ENCODE results near the gene MROH7.

MROH7 gene

GRCh38 chr1:54651608-54652007, 10.0 kb downstream of the MROH7 start:
- DNase-seq (ENCODE audit: low read depth): no peak

- no peak for DNase-seq (ENCODE audit: low read depth)
Measured at GRCh38 chr1:54652168-54652567, 10.6 kb downstream of the MROH7 start.

- DNase-seq (ENCODE audit: low read depth): no peak
Measured at GRCh38 chr1:54653036-54653435, 11.4 kb downstream of the MROH7 start.

DNA sequence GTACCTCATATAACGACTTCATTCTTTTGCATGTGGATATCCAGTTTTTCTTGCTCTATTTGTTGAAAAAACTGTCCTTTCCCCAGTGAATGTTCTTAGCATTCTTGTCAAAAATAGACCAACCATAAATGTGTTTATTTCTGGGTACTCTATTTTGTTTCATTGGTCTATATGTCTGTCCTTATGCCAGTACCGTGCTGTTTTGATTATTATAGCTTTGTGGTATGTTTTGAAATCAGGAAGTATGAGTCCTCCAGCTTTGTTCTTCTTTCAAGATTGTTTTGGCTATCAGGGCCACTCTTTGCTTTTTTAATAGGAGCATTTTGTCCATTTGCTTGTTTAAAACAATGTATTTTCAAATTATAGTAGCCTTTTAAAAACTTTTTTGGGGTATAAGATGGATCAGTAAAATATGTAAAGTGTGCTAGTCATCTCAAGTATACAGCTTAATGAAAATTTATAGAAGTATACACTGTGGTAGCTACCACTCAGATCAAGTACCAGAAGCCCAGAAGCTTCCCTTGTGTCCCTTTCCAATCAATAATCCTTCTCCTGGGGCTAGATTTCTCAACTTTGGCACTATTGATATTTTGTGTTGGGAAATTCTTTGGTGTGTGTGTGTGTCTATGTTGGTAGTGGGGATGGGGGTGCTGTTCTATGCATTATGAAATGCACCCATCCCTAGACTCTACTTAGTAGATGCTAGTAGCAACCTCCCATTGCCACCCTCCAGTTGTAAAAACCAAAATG, 16.8 kb downstream of the MROH7 start:
- DNase-seq (ENCODE audit: low read depth): no peak

DNA sequence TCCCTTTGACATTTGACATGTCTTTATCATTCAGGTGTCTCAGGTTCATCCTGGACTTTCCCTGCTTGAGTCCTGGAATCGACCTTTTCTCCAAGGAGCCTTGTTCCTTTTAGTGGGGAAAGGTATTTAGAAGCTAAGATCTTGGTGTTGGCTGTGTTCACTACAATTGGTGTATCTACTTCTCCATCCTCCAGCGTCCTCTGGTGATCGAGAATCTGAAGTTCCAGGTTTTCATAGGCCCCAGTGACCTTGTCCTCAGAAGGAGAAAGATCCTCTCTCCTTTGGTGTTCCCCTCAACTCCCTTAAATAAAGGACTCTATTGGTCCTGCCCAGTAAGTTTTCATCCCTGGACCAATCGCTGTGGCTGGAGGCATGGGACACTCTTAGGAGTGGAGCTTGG, 22.1 kb downstream of the MROH7 start:
- DNase-seq (ENCODE audit: low read depth): no peak

- no peak for DNase-seq (ENCODE audit: low read depth)
Measured at GRCh38 chr1:54664364-54664763, 22.8 kb downstream of the MROH7 start.

- DNase-seq (ENCODE audit: low read depth): no peak
Measured at GRCh38 chr1:54665852-54666251, 24.3 kb downstream of the MROH7 start.

- DNase-seq (ENCODE audit: low read depth): no peak
Measured at GRCh38 chr1:54666333-54666732, 24.7 kb downstream of the MROH7 start.

GRCh38 chr1:54667797-54668196, 26.2 kb downstream of the MROH7 start:
- DNase-seq (ENCODE audit: low read depth): no peak

GRCh38 chr1:54668567-54668966, 27.0 kb downstream of the MROH7 start:
- DNase-seq (ENCODE audit: low read depth): no peak

DNA sequence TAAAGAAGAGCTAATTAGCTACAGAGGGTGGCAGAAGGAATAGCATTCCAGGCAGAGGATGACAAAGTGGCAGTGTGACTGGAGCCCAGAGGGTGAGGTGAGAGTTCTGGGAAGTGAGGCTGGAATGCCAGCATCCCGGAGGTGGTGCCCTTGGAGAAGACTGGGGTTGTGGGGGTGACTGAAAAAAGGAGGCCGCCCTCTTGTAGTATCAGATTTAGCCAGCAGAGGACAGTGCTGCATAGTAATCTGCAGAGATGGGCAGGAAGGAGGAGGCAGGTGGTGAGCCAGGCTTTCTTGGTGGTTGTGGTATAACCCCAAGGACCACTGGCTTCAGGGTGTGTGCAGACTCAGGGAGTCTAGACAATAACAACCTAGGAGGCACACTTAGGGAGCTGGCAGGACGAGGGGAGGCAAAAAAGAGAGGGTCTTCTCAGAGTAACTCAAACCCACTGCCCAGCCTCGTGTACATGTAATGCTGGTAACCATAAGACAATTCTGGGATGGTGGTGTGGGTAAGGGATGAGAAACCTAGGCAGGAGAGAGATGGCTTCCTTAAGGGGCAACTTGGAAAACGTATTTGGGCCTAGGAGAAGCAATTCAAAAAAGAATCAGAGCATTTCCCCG, 30.5 kb downstream of the MROH7 start:
- DNase-seq (ENCODE audit: low read depth): peak; percentile 45

DNA sequence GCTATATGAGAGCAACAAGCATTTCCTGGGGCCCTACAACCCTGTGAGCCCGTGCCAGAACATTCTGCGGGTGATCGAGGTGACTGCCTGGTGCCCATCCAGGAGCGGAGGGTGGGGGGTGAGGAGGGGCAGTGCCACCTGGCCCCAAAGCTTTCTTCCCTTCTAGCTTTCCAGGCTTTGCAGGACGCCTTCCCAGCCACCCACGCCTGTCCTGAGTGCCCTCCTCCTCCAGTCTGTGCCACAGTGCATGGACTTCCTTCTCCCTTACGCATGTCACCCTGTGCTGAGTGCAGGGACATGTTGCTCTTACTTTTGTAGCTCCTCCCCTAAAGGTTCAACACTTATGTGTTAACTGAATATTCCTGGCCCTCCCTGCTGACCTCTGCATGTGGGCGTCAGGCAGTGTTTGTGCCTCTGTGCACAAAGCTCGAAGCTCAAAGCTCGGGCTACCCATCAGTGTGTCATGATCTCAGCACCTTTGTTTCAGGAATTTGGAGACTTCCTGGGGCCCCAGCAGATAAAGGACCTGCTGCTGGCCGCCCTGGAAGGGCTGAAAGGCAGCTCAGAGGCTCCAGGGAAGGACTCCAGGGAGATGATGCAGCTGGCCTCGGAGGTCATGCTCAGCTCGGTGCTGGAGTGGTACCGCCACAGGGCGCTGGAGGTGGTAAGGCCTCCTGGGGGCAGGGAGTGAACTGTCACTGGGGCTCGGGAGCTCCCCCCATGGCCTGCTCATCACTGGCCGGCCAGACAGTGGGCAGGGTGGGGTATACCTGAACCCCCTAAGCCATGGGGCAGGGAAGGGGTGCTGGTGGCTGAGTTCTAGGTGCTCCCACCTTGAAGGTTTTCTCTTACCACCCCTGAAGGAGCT, 37.4 kb downstream of the MROH7 start:
- DNase-seq (ENCODE audit: low read depth): no peak

DNA sequence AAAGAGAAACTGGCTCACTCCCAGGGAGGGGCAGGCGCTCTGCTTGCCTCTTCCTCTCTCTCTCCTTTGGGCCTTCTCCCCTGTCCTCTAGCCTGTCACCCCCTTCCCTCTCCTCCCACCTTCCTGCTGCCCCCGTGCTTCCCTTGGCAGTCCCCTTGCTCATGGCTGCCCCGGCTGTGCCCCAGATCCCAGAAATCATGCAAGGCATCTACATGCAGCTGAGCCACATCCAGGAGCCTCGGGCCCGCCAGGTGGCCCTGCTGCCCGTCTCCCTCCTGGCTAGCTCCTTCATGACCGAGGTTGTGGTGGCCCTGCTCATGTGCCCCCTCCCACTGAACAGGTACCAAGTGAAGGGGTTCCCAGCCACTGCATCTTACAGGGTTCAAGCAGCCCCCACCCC, 38.1 kb downstream of the MROH7 start:
- no peak for DNase-seq (ENCODE audit: low read depth)

- no peak for DNase-seq (ENCODE audit: low read depth)
Measured at GRCh38 chr1:54680387-54680786, 38.8 kb downstream of the MROH7 start.

DNA sequence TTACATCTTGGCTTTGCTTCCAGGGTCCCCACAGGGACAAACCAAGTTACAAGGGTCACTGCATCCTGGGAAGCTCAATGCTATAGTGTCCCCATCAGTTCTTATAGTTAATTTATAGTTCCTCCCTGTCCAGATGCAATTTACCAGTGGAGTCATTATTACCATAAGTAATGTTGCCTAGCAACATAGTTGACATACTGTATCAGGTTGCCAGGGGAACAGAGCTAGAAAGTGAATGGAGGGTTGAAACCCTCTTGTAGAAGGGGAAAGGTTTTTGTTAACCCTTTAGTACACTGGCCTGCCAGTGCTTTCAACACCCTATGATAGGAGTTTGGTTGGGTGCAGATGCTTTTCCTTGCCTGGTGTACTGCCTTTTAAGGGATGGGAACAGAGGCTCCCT, 39.8 kb downstream of the MROH7 start:
- DNase-seq (ENCODE audit: low read depth): no peak

DNA sequence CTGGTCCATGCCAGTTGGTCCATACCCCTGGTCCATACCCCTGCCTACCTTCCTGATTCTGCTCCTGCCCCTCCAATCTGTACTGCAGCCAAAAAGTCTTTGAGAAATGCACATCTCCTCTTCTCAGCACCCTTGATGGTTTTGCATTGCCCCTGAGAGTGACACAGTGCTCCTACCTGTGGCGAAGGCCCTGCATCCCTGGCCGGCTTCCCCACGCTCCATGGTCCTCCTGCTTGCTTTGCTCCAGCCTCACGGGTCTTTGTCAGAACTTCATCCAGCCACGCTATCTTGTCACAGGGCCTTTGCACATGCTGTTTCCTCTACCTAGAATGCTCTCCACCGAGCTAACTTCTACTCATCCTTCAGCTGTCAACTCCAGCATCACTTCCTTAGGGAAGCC, 41.9 kb downstream of the MROH7 start:
- DNase-seq (ENCODE audit: low read depth): no peak

DNA sequence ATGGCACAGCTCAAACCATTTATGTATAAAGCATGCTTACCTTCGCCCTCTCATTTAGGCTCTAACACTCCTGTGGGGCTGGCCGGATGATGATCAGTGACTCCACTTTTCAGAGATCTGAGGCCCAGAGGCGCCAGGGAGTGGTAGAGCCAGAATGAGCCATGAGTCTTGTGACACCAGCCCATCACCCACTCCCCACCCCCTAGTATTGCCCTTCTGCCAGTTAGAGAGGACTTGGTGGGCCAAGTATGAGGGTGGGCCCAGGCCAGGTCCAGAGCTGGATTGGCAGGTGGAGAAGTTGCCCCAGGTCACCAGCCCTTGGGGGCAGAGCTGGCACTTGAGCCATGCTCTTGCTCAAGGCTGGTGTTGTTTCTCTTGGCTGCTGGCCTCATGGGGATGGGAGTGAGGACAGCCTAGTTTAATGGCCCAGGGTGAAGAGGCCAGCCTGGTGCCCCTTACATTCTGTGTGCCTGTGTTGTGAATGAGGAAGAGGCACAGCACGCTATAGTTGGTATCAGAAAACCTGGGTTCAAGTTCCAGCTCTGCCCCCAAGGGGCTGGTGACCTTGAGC, 43.8 kb downstream of the MROH7 start:
- DNase-seq (ENCODE audit: low read depth): no peak

GRCh38 chr1:54686155-54686554, 44.6 kb downstream of the MROH7 start:
- no peak for DNase-seq (ENCODE audit: low read depth)

DNA sequence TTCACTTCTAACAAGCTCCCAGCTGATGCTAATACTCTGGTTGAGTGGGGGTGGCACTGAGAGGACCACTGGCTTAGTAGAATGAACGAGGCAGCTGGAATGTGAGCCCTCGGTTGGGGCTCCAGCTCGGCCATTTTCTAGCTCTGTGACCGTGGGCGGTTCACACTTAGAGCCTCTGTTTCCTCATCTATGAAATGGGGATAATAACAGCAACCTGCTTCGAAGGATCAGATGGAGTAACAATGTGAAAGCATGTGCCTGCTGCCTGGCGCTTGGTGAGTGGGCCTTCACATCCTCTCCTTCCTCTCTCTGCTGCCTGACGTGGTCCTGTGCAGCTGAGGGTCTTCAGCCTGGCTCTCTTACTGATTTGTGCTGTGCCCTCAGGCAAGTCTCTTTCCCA, 53.2 kb downstream of the MROH7 start:
- no peak for DNase-seq (ENCODE audit: low read depth)

- DNase-seq (ENCODE audit: low read depth): no peak
Measured at GRCh38 chr1:54695221-54695620, 53.6 kb downstream of the MROH7 start.

GRCh38 chr1:54695764-54696163, 54.2 kb downstream of the MROH7 start:
- no peak for DNase-seq (ENCODE audit: low read depth)

- DNase-seq (ENCODE audit: low read depth): no peak
Measured at GRCh38 chr1:54696262-54696661, 54.7 kb downstream of the MROH7 start.

GRCh38 chr1:54697896-54698295, 56.3 kb downstream of the MROH7 start:
- no peak for DNase-seq (ENCODE audit: low read depth)

Measured in T follicular helper cell (primary cell).